Fibroblast of lung (primary cell): Measurements from ENCODE around the gene PJA1. TPM values are rescaled to one million over a fixed set of nuclear protein-coding genes. Genes with fewer than 3 reads are reported as not detected.

Experiments
- DNase-seq, 2 donors: peaks; one replicate each; pipeline versions ENCODE4 v3.0.0 to v3.0.0-alpha.2; 2010; ENCODE audit warnings: low read depth in 2 of 2
- H2AFZ ChIP-seq: 2 replicates; pipeline ENCODE4 v1.5.1; 2012; ENCODE audit warnings: low read length, control low read depth, inconsistent platforms
- H3K27ac ChIP-seq: 2 replicates; pipeline ENCODE4 v1.5.1; 2011; ENCODE audit warnings: low read length, control low read depth; ENCODE audit not compliant: insufficient read depth
- H3K27me3 ChIP-seq: 2 replicates; pipeline ENCODE4 v1.5.1; 2011; ENCODE audit warnings: mild to moderate bottlenecking, low read length; ENCODE audit not compliant: control insufficient read depth, insufficient read depth
- H3K36me3 ChIP-seq: 2 replicates; pipeline ENCODE4 v1.5.1; 2011; ENCODE audit warnings: low read length; ENCODE audit not compliant: control insufficient read depth, insufficient read depth
- H3K4me1 ChIP-seq: 2 replicates; pipeline ENCODE4 v1.5.1; 2011; ENCODE audit warnings: low read length; ENCODE audit not compliant: control insufficient read depth, insufficient read depth; ENCODE audit errors: extremely low read depth
- H3K4me2 ChIP-seq: 2 replicates; pipeline ENCODE4 v1.5.1; 2011; ENCODE audit warnings: low read length, control low read depth; ENCODE audit not compliant: insufficient read depth; ENCODE audit errors: extremely low read depth
- H3K4me3 ChIP-seq, 4 experiments: fragments of 200-600 bp in 1 of 4; sonication (generic) in 1 of 4; replicated peaks in 1 of 4; 2 replicates each; pipeline ENCODE4 v1.5.1; 2011 to 2016; ENCODE audit warnings: low read length in 4 of 4, low read depth in 3 of 4, mild to moderate bottlenecking in 3 of 4, control low read depth in 2 of 4, inconsistent platforms in 1 of 4, mixed read lengths in 1 of 4; ENCODE audit not compliant: insufficient read depth in 1 of 4; ENCODE audit errors: control extremely low read depth in 1 of 4
- H3K79me2 ChIP-seq: 2 replicates; pipeline ENCODE4 v1.5.1; 2012; ENCODE audit warnings: mild to moderate bottlenecking, low read length, inconsistent platforms; ENCODE audit not compliant: control insufficient read depth, insufficient read depth
- H3K9ac ChIP-seq: 2 replicates; pipeline ENCODE4 v1.5.1; 2011; ENCODE audit warnings: mild to moderate bottlenecking, low read length, control low read depth; ENCODE audit not compliant: insufficient read depth
- H3K9me3 ChIP-seq: 2 replicates; pipeline ENCODE4 v1.5.1; 2012; ENCODE audit warnings: low read depth, low read length; ENCODE audit not compliant: control insufficient read depth, insufficient read depth
- H4K20me1 ChIP-seq: 2 replicates; pipeline ENCODE4 v1.5.1; 2011; ENCODE audit warnings: low read length; ENCODE audit not compliant: control insufficient read depth, insufficient read depth; ENCODE audit errors: extremely low read depth
- EZH2 ChIP-seq: IDR thresholded peaks from 2 replicates; pipeline ENCODE4 v1.5.1; 2012; ENCODE audit warnings: low read length, control low read depth, mild to moderate bottlenecking; ENCODE audit errors: missing control alignments
- polyA plus RNA-seq, 2 donors: library from polyadenylated mRNA; depleted of rRNA in 1 of 2; stranded (reverse) in 1 of 2; unstranded in 1 of 2; fragments of >200 nt; gene quantifications; 2 replicates each; pipeline ENCODE4 v1.2.1, GENCODE V29; 2011 to 2012; ENCODE audit warnings: missing spikeins in 1 of 2
- total RNA-seq: library from RNA; depleted of rRNA; stranded (reverse); fragments of >200 nt; gene quantifications from 2 replicates; pipeline ENCODE4 v1.2.1, GENCODE V29; 2014
- TF ChIP-seq, protein P1 (sequence below), 2 donors: IDR thresholded peaks in 1 of 2; conservative IDR thresholded peaks in 1 of 2; 1 replicate in 1 of 2; 2 replicates in 1 of 2; pipeline ENCODE4 v1.5.1; 2011 to 2012; ENCODE audit warnings: low read length in 2 of 2, control low read depth in 1 of 2, inconsistent platforms in 1 of 2, low read depth in 1 of 2, mild to moderate bottlenecking in 1 of 2

PJA1 gene
- total and polyA plus RNA-seq, 2 donors (not counting 1 experiment from before 2014, with no cell fraction given) = 24.7 to 28.2 TPM

GRCh38 chrX:69162361-69162865 is 2.8 kb downstream of the PJA1 start:
- no peak overlapping the region for H3K9ac ChIP-seq
- H4K20me1 ChIP-seq = no peaks in the 10 kb centered on the region
- no peak overlapping the region for H3K4me3 ChIP-seq
- no peaks in the 10 kb centered on the region for H3K27me3 ChIP-seq
- no peak overlapping the region for H3K27ac ChIP-seq
- TF ChIP-seq, protein P1, sequence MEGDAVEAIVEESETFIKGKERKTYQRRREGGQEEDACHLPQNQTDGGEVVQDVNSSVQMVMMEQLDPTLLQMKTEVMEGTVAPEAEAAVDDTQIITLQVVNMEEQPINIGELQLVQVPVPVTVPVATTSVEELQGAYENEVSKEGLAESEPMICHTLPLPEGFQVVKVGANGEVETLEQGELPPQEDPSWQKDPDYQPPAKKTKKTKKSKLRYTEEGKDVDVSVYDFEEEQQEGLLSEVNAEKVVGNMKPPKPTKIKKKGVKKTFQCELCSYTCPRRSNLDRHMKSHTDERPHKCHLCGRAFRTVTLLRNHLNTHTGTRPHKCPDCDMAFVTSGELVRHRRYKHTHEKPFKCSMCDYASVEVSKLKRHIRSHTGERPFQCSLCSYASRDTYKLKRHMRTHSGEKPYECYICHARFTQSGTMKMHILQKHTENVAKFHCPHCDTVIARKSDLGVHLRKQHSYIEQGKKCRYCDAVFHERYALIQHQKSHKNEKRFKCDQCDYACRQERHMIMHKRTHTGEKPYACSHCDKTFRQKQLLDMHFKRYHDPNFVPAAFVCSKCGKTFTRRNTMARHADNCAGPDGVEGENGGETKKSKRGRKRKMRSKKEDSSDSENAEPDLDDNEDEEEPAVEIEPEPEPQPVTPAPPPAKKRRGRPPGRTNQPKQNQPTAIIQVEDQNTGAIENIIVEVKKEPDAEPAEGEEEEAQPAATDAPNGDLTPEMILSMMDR (conservative IDR thresholded peaks at IDR 0.05 in 1 of 2, IDR thresholded peaks at IDR 0.05 in 1 of 2; ENCODE audit: low read depth in 1 of 2, low read length in 2 of 2) = no peak
- TF ChIP-seq EZH2 = no peak
- H3K4me2 ChIP-seq = no peak overlapping the region
- H3K4me1 ChIP-seq = peaks cover 6% of the 10 kb centered on the region
- no peaks in the 10 kb centered on the region for H3K9me3 ChIP-seq
- no peak overlapping the region for H2AFZ ChIP-seq
- peaks cover 2% of the 10 kb centered on the region for H3K36me3 ChIP-seq
- no peak for DNase-seq
- no peaks in the 10 kb centered on the region for H3K79me2 ChIP-seq

- H3K4me2 ChIP-seq = no peak overlapping the region
- no peaks in the 10 kb centered on the region for H3K9me3 ChIP-seq
- H3K4me3 ChIP-seq = no peak overlapping the region
- H3K4me1 ChIP-seq = peaks cover 6% of the 10 kb centered on the region
- H3K9ac ChIP-seq = no peak overlapping the region
- no peak for DNase-seq
- H3K79me2 ChIP-seq = no peaks in the 10 kb centered on the region
- peaks cover 2% of the 10 kb centered on the region for H3K36me3 ChIP-seq
- no peak overlapping the region for H2AFZ ChIP-seq
- no peaks in the 10 kb centered on the region for H4K20me1 ChIP-seq
- H3K27ac ChIP-seq = no peak overlapping the region
- no peaks in the 10 kb centered on the region for H3K27me3 ChIP-seq
- TF ChIP-seq, protein P1 (conservative IDR thresholded peaks at IDR 0.05 in 1 of 2, IDR thresholded peaks at IDR 0.05 in 1 of 2; ENCODE audit: low read depth in 1 of 2, low read length in 2 of 2) = no peak
- no peak for TF ChIP-seq EZH2
Observed at GRCh38 chrX:69161786-69162349, 3.4 kb downstream of the PJA1 start.

GRCh38 chrX:69161371-69161770 is 3.9 kb downstream of the PJA1 start:
- TF ChIP-seq, protein P1 (conservative IDR thresholded peaks at IDR 0.05 in 1 of 2, IDR thresholded peaks at IDR 0.05 in 1 of 2; ENCODE audit: low read depth in 1 of 2, low read length in 2 of 2) = no peak
- TF ChIP-seq EZH2 = no peak
- Histone ChIP-seq H3K27ac (no peak overlapping the region), H3K9me3 (no peaks in the 10 kb centered on the region), H3K9ac (no peak overlapping the region), H3K79me2 (no peaks in the 10 kb centered on the region), H2AFZ (no peak overlapping the region), H3K4me1 (peaks cover 6% of the 10 kb centered on the region), H3K4me3 (no peak overlapping the region), H4K20me1 (no peaks in the 10 kb centered on the region), H3K27me3 (no peaks in the 10 kb centered on the region), H3K4me2 (no peak overlapping the region), H3K36me3 (peaks cover 2% of the 10 kb centered on the region)
- DNase-seq = no peak
